DND-41 (cell line): Measurements from ENCODE around the gene TSPAN14.

Experiments
- ATAC-seq: fragments of 200-7000 bp; cut with Tn5 transposase; 3 replicates; pipeline ENCODE4 v1.9.1; 2021; ENCODE audit warnings: low read depth; ENCODE audit not compliant: insufficient read depth
- DNase-seq: peaks from one replicate; pipeline ENCODE4 v3.0.0-alpha.2; 2020
- H2AFZ ChIP-seq: 2 replicates; pipeline ENCODE4 v1.6.0; 2012; ENCODE audit warnings: low read depth, low read length
- H3K27ac ChIP-seq: 2 replicates; pipeline ENCODE4 v1.5.1; 2012; ENCODE audit warnings: low read length, inconsistent platforms
- H3K27me3 ChIP-seq: fragments of 200-600 bp; sonication (generic); 2 replicates; pipeline ENCODE4 v1.6.0; 2012; ENCODE audit warnings: low read length, mild to moderate bottlenecking, inconsistent platforms; ENCODE audit not compliant: insufficient read depth, poor library complexity
- H3K36me3 ChIP-seq: 2 replicates; pipeline ENCODE4 v1.5.1; 2012; ENCODE audit warnings: low read length, inconsistent platforms; ENCODE audit not compliant: insufficient read depth
- H3K4me1 ChIP-seq: 2 replicates; pipeline ENCODE4 v1.5.1; 2012; ENCODE audit warnings: mild to moderate bottlenecking, low read length; ENCODE audit not compliant: insufficient read depth
- H3K4me2 ChIP-seq: 2 replicates; pipeline ENCODE4 v1.6.0; 2012; ENCODE audit warnings: mild to moderate bottlenecking, moderate library complexity, low read length, inconsistent platforms; ENCODE audit not compliant: insufficient read depth
- H3K4me3 ChIP-seq, 2 experiments: fragments of 200-600 bp in 1 of 2; shearing (Covaris generic) in 1 of 2; 2 replicates each; pipeline ENCODE4 v1.5.1; 2012 to 2016; ENCODE audit warnings: inconsistent platforms in 2 of 2, low read length in 2 of 2, mild to moderate bottlenecking in 2 of 2, low read depth in 1 of 2, moderate library complexity in 1 of 2
- H3K79me2 ChIP-seq: 2 replicates; pipeline ENCODE4 v1.6.0; 2012; ENCODE audit warnings: low read length, inconsistent platforms; ENCODE audit not compliant: insufficient read depth
- H3K9ac ChIP-seq: 2 replicates; pipeline ENCODE4 v1.6.0; 2012; ENCODE audit warnings: low read depth, mild to moderate bottlenecking, inconsistent platforms, low read length, moderate library complexity
- H3K9me3 ChIP-seq: 2 replicates; pipeline ENCODE4 v1.5.1; 2012; ENCODE audit warnings: low read length, moderate library complexity, mild to moderate bottlenecking, inconsistent platforms; ENCODE audit not compliant: insufficient read depth, severe bottlenecking
- H4K20me1 ChIP-seq: 2 replicates; pipeline ENCODE4 v1.6.0; 2012; ENCODE audit warnings: low read length; ENCODE audit not compliant: insufficient read depth
- CTCF ChIP-seq: IDR thresholded peaks from 2 replicates; pipeline ENCODE4 v1.5.1; 2012; ENCODE audit warnings: borderline replicate concordance, low read length, moderate library complexity, mild to moderate bottlenecking; ENCODE audit not compliant: poor library complexity, severe bottlenecking; ENCODE audit errors: extremely low read depth
- EZH2 ChIP-seq: IDR thresholded peaks from 3 replicates; pipeline ENCODE4 v1.6.1; 2012; ENCODE audit warnings: borderline replicate concordance, low read depth, mild to moderate bottlenecking, moderate library complexity, low read length, inconsistent platforms; ENCODE audit not compliant: severe bottlenecking

The TSPAN14 gene

GRCh38 chr10:80411267-80411668 is 42.8 kb upstream of the TSPAN14 start:
- DNase-seq (no peak), ATAC-seq (no peak)
- Histone ChIP-seq H3K36me3 (peaks cover 3% of the 10 kb centered on the region; the same call in 1 of the 2 replicates), H3K27ac (no peak overlapping the region), H3K4me1 (peaks cover 39% of the 10 kb centered on the region), H3K27me3 (no peaks in the 10 kb centered on the region), H3K79me2 (peaks cover 28% of the 10 kb centered on the region; the same call in 1 of the 2 replicates), H3K9ac (no peak overlapping the region), H3K9me3 (no peaks in the 10 kb centered on the region), H2AFZ (no peak overlapping the region), H3K4me2 (0 out of 2 replicates have a peak overlapping the region, but pooled peaks have one; percentile 12), H3K4me3 (no peak overlapping the region), H4K20me1 (peaks cover 13% of the 10 kb centered on the region; the same call in 1 of the 2 replicates)
- TF ChIP-seq CTCF (no peak), EZH2 (no peak)

- TF ChIP-seq CTCF (no peak), EZH2 (no peak)
- Histone ChIP-seq H3K36me3 (peaks cover 3% of the 10 kb centered on the region; the same call in 1 of the 2 replicates), H3K27ac (no peak overlapping the region), H3K4me1 (peaks cover 39% of the 10 kb centered on the region), H3K4me3 (no peak overlapping the region), H4K20me1 (peaks cover 13% of the 10 kb centered on the region; the same call in 1 of the 2 replicates), H2AFZ (no peak overlapping the region), H3K79me2 (peaks cover 28% of the 10 kb centered on the region; the same call in 1 of the 2 replicates), H3K27me3 (no peaks in the 10 kb centered on the region), H3K9ac (no peak overlapping the region), H3K9me3 (no peaks in the 10 kb centered on the region), H3K4me2 (no peak overlapping the region)
- ATAC-seq (no peak), DNase-seq (no peak)
These were observed 42.4 kb upstream of the TSPAN14 start for GRCh38 chr10:80411681-80412220.

GRCh38 chr10:80412486-80412885 is 41.6 kb upstream of the TSPAN14 start:
- Histone ChIP-seq H3K9me3 (no peaks in the 10 kb centered on the region), H3K9ac (no peak overlapping the region), H3K36me3 (peaks cover 3% of the 10 kb centered on the region; the same call in 1 of the 2 replicates), H3K27ac (no peak overlapping the region), H3K4me1 (peaks cover 39% of the 10 kb centered on the region), H2AFZ (no peak overlapping the region), H3K79me2 (peaks cover 28% of the 10 kb centered on the region; the same call in 1 of the 2 replicates), H3K4me3 (no peak overlapping the region), H3K4me2 (no peak overlapping the region), H4K20me1 (peaks cover 13% of the 10 kb centered on the region; the same call in 1 of the 2 replicates), H3K27me3 (no peaks in the 10 kb centered on the region)
- ATAC-seq (no peak), DNase-seq (no peak)
- TF ChIP-seq CTCF = no peak
- TF ChIP-seq EZH2 = no peak
